CD4-positive, alpha-beta T cell (primary cell): ENCODE results near the gene TSPAN16. TPM values are rescaled to one million over a fixed set of nuclear protein-coding genes. Genes with fewer than 3 reads are reported as not detected.

Experiments used
- ATAC-seq: fragments of 200-7000 bp; cut with Tn5 transposase; one replicate; pipeline ENCODE4 v1.10.0; 2022; ENCODE audit warnings: mild to moderate bottlenecking; ENCODE audit not compliant: poor library complexity
- CTCF ChIA-PET: fragments of 350-600 bp; sonication (Branson Sonifier 250); formaldehyde crosslinking; loops from one replicate; lab custom pipeline; 2021; ENCODE audit warnings: antibody characterized with exemption, inconsistent platforms; lab: Charles Lee
- POLR2A ChIA-PET: fragments of 350-600 bp; sonication (Branson Sonifier 250); formaldehyde crosslinking; loops from one replicate; lab custom pipeline; 2021; ENCODE audit warnings: antibody characterized with exemption, inconsistent platforms; lab: Charles Lee
- DNase-seq, 14 experiments: peaks; one replicate each; pipeline ENCODE4 v3.0.0-alpha.2; 2013 to 2020; ENCODE audit warnings: mixed read lengths in 2 of 14
- H3K27ac ChIP-seq, 2 donors: one replicate each; pipeline versions ENCODE4 v1.5.1 to v1.7.0; 2013; ENCODE audit warnings: low read length in 2 of 2, low read depth in 1 of 2, mild to moderate bottlenecking in 1 of 2
- H3K27me3 ChIP-seq, 2 experiments: 1 replicate in 1 of 2; 2 replicates in 1 of 2; pipeline versions ENCODE4 v1.6.1 to v1.7.0; 2013; ENCODE audit warnings: low read length in 2 of 2, control low read depth in 1 of 2, mild to moderate bottlenecking in 1 of 2, moderate library complexity in 1 of 2; ENCODE audit not compliant: insufficient read depth in 2 of 2, control insufficient read depth in 1 of 2
- H3K36me3 ChIP-seq: one replicate; pipeline ENCODE4 v1.6.1; 2013; ENCODE audit warnings: low read length, control low read depth; ENCODE audit not compliant: insufficient read depth
- H3K4me1 ChIP-seq: one replicate; pipeline ENCODE4 v1.6.1; 2013; ENCODE audit warnings: low read length, control low read depth; ENCODE audit not compliant: insufficient read depth
- H3K4me3 ChIP-seq: one replicate; pipeline ENCODE4 v1.5.1; 2013; ENCODE audit warnings: mild to moderate bottlenecking, low read length, moderate library complexity
- H3K9me3 ChIP-seq, 2 experiments: 1 replicate in 1 of 2; 2 replicates in 1 of 2; pipeline versions ENCODE4 v1.6.1 to v1.7.0; 2013; ENCODE audit warnings: low read length in 2 of 2, mild to moderate bottlenecking in 2 of 2, control low read depth in 1 of 2, moderate library complexity in 1 of 2; ENCODE audit not compliant: control insufficient read depth in 1 of 2, insufficient read depth in 1 of 2
- H3K27ac Mint-ChIP-seq: one replicate; pipeline ENCODE4 v1.8.0; 2020; ENCODE audit warnings: mixed read lengths
- H3K27me3 Mint-ChIP-seq: one replicate; pipeline ENCODE4 v1.8.0; 2021; ENCODE audit warnings: mixed read lengths
- H3K36me3 Mint-ChIP-seq: one replicate; pipeline ENCODE4 v1.8.0; 2021; ENCODE audit warnings: low read depth, mixed read lengths
- H3K4me1 Mint-ChIP-seq: one replicate; pipeline ENCODE4 v1.8.0; 2021; ENCODE audit warnings: low read depth, mixed read lengths
- H3K4me3 Mint-ChIP-seq: one replicate; pipeline ENCODE4 v1.8.0; 2020; ENCODE audit warnings: mild to moderate bottlenecking, mixed read lengths
- H3K9me3 Mint-ChIP-seq: one replicate; pipeline ENCODE4 v1.8.0; 2020; ENCODE audit warnings: mixed read lengths
- intact Hi-C, 2 experiments: fragments of 100-400 bp; cut with DNase I in 1 of 2; cut with micrococcal nuclease in 1 of 2; formaldehyde crosslinking; loops; one replicate each; pipeline versions ENCODE4 v1.15.1 to v1.9.0; 2023 to 2025; cut with DNase I, micrococcal nuclease
- total RNA-seq, 174 experiments: library from RNA in 2 of 174; stranded (reverse) in 2 of 174; gene quantifications; one replicate each; pipeline ENCODE4 v1.2.3 and lab custom pipeline; 2021 to 2026
- TF ChIP-seq, protein P1 (sequence below): fragments of 200-600 bp; IDR thresholded peaks from one replicate; pipeline ENCODE4 v1.8.0; 2022; ENCODE audit warnings: antibody characterized with exemption, mild to moderate bottlenecking

Gene TSPAN16
- total RNA-seq, 2 experiments from 2014 or later = not detected

DNA sequence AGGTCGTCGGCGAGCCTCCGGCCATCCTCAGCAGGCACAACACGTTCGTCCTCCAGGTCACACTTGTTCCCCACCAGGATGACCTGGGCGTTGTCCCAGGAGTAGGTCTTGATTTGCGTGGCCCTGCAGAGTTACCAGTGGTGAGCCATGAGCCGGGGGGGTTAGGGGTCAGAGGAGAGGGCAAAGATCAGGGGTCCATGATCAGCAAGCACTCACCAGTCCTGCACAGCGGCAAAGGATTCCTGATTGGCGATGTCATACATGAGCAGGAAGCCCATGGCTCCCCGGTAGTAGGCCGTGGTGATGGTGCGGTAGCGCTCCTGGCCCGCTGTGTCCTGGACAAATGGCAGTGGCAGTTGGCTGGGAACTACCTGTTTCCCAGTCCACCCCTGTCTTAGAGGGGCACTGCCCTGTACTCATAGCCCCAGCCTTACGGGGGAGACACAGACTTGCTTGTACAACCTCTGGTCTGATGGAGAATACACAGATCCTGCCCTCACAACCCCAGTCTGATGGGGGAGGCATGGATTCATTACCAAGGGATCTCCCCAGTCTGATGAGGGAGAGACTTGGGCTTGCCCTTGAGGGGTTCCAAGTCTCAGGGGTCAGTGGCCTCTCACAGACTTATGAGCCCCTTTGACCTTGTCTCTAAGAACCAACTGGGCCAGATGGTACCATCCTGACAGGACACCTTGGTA lies 39.6 kb downstream of the TSPAN16 start:
- Mint-ChIP-seq H3K36me3 (peaks cover 44% of the 10 kb centered on the region), H3K27me3 (no peaks in the 10 kb centered on the region), H3K9me3 (no peaks in the 10 kb centered on the region), H3K27ac (no peak overlapping the region), H3K4me3 (no peak overlapping the region), H3K4me1 (peaks cover 26% of the 10 kb centered on the region)
- intact Hi-C loops = no loop called here
- peaks cover 35% of the 10 kb centered on the region for H3K4me1 ChIP-seq
- ChIA-PET POLR2A (no interaction called here), CTCF (interaction anchor here (0.9 to 2.3 kb wide), 2 partner anchors 45 to 99 kb away, joined by 3 to 7 read pairs; partner anchors contain the start of gene ODAD3)
- H3K27ac ChIP-seq = no peak overlapping the region
- H3K27me3 ChIP-seq = no peaks in the 10 kb centered on the region
- no peak overlapping the region for H3K4me3 ChIP-seq
- DNase-seq (no peak), ATAC-seq (no peak)
- peaks cover 12% of the 10 kb centered on the region for H3K36me3 ChIP-seq
- H3K9me3 ChIP-seq = peaks cover 0 to 9% of the 10 kb centered on the region in 2 experiments
- TF ChIP-seq, protein P1, sequence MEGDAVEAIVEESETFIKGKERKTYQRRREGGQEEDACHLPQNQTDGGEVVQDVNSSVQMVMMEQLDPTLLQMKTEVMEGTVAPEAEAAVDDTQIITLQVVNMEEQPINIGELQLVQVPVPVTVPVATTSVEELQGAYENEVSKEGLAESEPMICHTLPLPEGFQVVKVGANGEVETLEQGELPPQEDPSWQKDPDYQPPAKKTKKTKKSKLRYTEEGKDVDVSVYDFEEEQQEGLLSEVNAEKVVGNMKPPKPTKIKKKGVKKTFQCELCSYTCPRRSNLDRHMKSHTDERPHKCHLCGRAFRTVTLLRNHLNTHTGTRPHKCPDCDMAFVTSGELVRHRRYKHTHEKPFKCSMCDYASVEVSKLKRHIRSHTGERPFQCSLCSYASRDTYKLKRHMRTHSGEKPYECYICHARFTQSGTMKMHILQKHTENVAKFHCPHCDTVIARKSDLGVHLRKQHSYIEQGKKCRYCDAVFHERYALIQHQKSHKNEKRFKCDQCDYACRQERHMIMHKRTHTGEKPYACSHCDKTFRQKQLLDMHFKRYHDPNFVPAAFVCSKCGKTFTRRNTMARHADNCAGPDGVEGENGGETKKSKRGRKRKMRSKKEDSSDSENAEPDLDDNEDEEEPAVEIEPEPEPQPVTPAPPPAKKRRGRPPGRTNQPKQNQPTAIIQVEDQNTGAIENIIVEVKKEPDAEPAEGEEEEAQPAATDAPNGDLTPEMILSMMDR = no peak

DNA sequence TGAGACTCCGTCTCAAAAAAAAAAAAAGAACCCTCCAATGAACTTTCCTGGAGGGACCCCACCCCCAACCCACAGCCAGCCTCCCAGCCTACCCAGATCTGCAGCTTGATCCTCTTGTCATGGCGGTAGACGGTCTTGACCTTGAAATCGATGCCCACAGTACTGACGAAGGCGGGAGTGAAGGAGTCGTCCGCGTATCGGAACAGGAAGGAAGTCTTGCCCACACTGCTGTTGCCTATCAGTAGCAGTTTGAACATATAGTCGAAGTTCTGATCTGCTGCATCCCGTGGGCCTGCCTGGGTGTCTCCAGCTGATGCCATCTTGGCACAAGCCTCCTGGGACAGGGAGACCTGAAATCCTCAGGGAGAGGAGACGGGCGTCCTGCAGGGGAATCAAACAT lies 41.1 kb downstream of the TSPAN16 start:
- peaks cover 39% of the 10 kb centered on the region for H3K36me3 Mint-ChIP-seq
- TF ChIP-seq, protein P1 = no peak
- peaks cover 12% of the 10 kb centered on the region for H3K36me3 ChIP-seq
- intact Hi-C loops = no loop called here
- H3K4me1 Mint-ChIP-seq = peaks cover 26% of the 10 kb centered on the region
- ATAC-seq (no peak), DNase-seq (peak in 2 of 14 experiments; percentile 16 to 28)
- H3K4me3 ChIP-seq = no peak overlapping the region
- peak overlapping the region; percentile 5 for H3K27ac Mint-ChIP-seq
- POLR2A ChIA-PET = interaction anchor here (1.5 to 2.0 kb wide), 2 partner anchors 38 to 44 kb away, joined by 4 to 5 read pairs; no protein-coding TSS in a partner anchor
- no peaks in the 10 kb centered on the region for H3K27me3 ChIP-seq
- no peak overlapping the region for H3K27ac ChIP-seq
- H3K9me3 Mint-ChIP-seq = no peaks in the 10 kb centered on the region
- H3K4me1 ChIP-seq = peaks cover 35% of the 10 kb centered on the region
- peaks cover 0 to 9% of the 10 kb centered on the region in 2 experiments for H3K9me3 ChIP-seq
- no peaks in the 10 kb centered on the region for H3K27me3 Mint-ChIP-seq
- no peak overlapping the region for H3K4me3 Mint-ChIP-seq
- CTCF ChIA-PET = interaction anchor here (0.8 to 2.3 kb wide), 2 partner anchors 44 to 45 kb away, joined by 4 to 7 read pairs; no protein-coding TSS in a partner anchor

DNA sequence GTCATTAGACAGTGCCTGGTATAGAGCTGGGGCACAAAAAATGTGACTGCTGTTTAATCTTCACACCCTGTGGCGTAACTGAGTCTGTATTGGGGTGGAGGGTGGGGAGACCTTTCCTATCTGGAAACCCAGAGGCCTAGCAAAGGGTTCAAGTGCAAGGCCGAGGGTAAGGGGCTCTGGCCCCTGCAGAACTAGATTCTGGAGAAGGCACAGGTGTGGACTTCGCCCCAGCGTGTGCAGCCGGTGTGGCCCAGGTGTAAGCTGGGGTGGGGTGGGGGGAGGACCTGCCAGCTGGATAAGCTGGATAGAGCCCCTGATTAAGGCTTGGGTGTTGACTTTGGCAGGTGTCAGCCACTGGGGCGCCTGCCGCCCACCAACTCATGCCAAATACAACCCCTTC lies 42.2 kb downstream of the TSPAN16 start:
- peaks cover 26% of the 10 kb centered on the region for H3K4me1 Mint-ChIP-seq
- Histone ChIP-seq H3K27ac (no peak overlapping the region), H3K36me3 (peaks cover 17% of the 10 kb centered on the region), H3K27me3 (no peaks in the 10 kb centered on the region), H3K4me3 (no peak overlapping the region), H3K4me1 (peaks cover 35% of the 10 kb centered on the region), H3K9me3 (peaks cover 0 to 9% of the 10 kb centered on the region in 2 experiments)
- peak overlapping the region; percentile 85 for H3K4me3 Mint-ChIP-seq
- no peaks in the 10 kb centered on the region for H3K27me3 Mint-ChIP-seq
- DNase-seq (no peak), ATAC-seq (no peak)
- intact Hi-C loops = no loop called here
- CTCF ChIA-PET = interaction anchor here (0.8 kb wide), 1 partner anchor 44 kb away, joined by 4 read pairs; no protein-coding TSS in a partner anchor
- H3K36me3 Mint-ChIP-seq = peaks cover 34% of the 10 kb centered on the region
- POLR2A ChIA-PET = interaction anchor here (1.5 to 2.3 kb wide), 3 partner anchors 14 to 43 kb away, joined by 4 to 8 read pairs (median 5); no protein-coding TSS in a partner anchor
- no peaks in the 10 kb centered on the region for H3K9me3 Mint-ChIP-seq
- TF ChIP-seq, protein P1 = no peak
- peak overlapping the region; percentile 62 for H3K27ac Mint-ChIP-seq
